Anterior cingulate cortex (tissue), 58 donors: ENCODE data around the gene TTLL13.

Experiments used
- DNase-seq, 58 donors: peaks; one replicate each; lab custom pipeline; 2025; lab: John Stamatoyannopoulos, UW

TTLL13 gene

GRCh38 chr15:90214553-90215196, 34.7 kb upstream of the TTLL13 start:
- DNase-seq, result no peak

DNA sequence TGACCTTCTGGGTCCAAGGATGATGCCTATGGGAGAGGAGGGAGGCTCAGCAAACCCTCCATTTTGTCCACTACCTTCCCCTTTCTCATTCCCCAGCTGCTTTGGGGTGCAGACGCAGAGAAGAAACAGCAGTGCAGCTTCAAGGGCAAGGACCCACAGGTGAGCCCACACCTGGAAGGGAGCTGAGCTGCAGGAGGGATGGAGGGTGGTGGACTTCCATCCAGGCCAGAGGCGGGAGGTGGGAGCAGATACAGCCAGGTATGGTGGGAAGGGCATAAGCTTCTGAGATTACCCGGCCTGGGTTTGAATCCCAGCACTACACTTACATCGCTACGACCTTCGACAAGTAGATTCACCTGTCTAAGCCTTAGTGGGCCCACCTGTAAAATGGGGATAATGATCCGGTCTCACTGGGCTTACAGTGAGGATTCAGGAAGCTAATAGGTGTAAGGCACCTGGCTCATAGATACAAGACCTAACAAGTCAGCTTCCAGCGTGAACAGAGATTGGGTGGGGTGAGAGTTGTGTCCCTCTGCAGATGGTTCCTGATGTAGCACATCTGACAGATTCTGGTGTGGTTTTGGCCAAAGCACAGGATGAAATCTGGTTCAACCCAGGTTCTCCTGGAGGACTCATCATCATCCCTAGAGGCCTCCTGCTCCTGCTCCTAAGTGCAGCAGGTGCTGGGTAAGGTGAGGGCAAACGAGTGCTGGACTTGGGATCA, 31.5 kb upstream of the TTLL13 start:
- DNase-seq, result no peak

GRCh38 chr15:90219421-90220141, 29.8 kb upstream of the TTLL13 start:
- peak in 5 of 58 donors; percentile 9 to 35 (median 18) for DNase-seq

DNA sequence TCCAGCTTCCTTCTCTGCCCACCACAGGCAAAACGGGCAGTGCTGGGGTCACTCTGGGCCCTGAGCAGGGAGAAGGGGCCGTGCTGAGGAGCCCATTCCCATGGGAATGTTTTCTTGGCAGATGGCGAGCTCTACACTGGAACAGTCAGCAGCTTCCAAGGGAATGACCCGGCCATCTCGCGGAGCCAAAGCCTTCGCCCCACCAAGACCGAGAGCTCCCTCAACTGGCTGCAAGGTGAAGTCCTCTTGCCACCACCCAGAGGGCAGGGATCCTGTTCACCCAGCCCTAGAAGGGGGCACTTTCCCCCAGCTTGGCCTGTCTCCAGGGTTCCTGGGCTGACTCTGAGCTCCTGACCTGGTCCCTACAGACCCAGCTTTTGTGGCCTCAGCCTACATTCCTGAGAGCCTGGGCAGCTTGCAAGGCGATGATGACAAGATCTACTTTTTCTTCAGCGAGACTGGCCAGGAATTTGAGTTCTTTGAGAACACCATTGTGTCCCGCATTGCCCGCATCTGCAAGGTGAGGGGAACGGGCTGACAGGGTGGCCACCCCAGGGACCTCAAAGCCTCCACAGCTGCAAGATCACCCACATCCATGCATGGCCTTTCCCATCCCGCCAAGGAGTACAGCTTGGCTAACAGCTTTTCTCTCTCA, 28.0 kb upstream of the TTLL13 start:
- DNase-seq, result peak in 55 of 58 donors; percentile 20 to 86 (median 69)

DNA sequence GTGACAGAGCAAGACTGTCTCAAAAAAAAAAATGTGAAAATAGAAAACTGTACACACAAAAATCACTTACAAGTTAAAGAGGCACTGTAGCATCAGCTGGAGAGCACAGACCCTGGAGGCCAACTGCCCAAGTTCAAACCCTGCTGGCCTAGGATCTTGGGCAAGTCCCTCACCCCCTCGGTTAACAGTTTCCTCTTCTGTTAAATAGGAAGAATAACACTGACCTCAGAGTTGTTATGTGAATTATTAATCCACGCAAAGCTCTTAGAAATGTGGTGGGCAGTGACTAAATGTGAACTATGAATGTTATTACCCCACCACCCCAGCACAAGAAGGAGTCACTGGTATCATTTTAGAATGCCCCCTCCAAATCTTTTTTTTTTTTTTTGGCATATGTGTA, 26.8 kb upstream of the TTLL13 start:
- no peak for DNase-seq

DNA sequence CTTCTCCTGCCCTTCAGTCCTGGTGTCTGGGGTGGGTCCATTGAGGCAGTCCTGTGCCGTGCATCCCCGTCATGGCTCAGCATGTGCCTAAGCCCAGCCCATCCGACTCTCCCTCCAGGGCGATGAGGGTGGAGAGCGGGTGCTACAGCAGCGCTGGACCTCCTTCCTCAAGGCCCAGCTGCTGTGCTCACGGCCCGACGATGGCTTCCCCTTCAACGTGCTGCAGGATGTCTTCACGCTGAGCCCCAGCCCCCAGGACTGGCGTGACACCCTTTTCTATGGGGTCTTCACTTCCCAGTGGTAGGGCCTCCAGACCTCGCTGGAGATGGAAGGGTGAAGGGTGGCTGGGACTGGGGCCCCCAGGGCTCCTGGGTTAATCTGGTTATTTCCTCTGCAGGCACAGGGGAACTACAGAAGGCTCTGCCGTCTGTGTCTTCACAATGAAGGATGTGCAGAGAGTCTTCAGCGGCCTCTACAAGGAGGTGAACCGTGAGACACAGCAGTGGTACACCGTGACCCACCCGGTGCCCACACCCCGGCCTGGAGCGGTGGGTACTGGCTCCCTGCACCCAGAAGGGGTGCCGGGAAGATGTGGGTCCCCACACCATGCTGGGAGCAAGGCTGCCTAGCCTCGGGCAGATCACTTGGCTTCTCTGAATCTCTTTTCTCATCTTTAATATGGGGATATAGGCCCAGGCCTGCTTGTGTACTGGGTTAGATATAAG, 25.8 kb upstream of the TTLL13 start:
- no peak for DNase-seq

DNA sequence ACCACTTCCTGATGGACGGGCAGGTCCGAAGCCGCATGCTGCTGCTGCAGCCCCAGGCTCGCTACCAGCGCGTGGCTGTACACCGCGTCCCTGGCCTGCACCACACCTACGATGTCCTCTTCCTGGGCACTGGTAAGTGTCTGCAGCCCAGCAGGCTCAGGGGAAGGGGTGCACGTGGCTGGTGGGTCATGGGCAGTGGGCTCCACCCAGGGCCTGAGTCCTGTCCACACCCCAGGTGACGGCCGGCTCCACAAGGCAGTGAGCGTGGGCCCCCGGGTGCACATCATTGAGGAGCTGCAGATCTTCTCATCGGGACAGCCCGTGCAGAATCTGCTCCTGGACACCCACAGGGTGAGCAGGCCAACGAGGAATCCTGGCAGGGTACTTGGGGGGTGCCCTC, 24.3 kb upstream of the TTLL13 start:
- no peak for DNase-seq

- DNase-seq, result no peak
These were observed 23.7 kb upstream of the TTLL13 start for GRCh38 chr15:90225504-90226234.

- no peak for DNase-seq
These were observed 22.0 kb upstream of the TTLL13 start for GRCh38 chr15:90227336-90227735.

DNA sequence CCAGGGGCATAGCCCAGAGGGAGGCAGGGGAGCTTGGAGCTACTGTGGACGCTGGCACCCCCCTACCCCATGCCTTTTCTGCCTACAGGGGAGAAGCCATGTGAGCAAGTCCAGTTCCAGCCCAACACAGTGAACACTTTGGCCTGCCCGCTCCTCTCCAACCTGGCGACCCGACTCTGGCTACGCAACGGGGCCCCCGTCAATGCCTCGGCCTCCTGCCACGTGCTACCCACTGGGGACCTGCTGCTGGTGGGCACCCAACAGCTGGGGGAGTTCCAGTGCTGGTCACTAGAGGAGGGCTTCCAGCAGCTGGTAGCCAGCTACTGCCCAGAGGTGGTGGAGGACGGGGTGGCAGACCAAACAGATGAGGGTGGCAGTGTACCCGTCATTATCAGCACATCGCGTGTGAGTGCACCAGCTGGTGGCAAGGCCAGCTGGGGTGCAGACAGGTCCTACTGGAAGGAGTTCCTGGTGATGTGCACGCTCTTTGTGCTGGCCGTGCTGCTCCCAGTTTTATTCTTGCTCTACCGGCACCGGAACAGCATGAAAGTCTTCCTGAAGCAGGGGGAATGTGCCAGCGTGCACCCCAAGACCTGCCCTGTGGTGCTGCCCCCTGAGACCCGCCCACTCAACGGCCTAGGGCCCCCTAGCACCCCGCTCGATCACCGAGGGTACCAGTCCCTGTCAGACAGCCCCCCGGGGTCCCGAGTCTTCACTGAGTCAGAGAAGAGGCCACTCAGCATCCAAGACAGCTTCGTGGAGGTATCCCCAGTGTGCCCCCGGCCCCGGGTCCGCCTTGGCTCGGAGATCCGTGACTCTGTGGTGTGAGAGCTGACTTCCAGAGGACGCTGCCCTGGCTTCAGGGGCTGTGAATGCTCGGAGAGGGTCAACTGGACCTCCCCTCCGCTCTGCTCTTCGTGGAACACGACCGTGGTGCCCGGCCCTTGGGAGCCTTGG, 21.3 kb upstream of the TTLL13 start:
- DNase-seq, result no peak

DNA sequence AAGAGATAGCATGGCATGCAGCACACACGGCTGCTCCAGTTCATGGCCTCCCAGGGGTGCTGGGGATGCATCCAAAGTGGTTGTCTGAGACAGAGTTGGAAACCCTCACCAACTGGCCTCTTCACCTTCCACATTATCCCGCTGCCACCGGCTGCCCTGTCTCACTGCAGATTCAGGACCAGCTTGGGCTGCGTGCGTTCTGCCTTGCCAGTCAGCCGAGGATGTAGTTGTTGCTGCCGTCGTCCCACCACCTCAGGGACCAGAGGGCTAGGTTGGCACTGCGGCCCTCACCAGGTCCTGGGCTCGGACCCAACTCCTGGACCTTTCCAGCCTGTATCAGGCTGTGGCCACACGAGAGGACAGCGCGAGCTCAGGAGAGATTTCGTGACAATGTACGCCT, 20.4 kb upstream of the TTLL13 start:
- no peak for DNase-seq

DNA sequence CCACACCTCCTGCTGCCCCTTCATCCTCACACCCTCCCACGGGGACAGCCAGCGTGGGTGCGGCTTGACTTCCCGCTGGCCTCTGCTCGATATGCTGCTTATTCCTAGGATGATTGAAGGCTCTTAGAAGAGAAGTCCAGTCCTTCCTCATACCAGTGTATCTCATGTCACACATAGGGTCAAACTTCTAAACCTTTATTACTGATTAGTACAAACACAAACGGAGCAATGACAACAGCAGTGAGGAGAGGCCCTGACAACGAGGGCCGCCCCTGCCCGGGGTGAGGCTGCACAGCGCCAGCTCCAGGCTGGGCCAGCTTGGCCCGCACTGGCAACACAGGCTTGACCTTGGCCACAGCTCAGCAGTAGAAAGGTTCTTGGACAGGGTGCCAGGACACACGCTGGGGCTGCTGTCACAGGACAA, 19.3 kb upstream of the TTLL13 start:
- peak in 40 of 58 donors; percentile 14 to 82 (median 42) for DNase-seq

GRCh38 chr15:90230610-90231009, 18.7 kb upstream of the TTLL13 start:
- no peak for DNase-seq

DNA sequence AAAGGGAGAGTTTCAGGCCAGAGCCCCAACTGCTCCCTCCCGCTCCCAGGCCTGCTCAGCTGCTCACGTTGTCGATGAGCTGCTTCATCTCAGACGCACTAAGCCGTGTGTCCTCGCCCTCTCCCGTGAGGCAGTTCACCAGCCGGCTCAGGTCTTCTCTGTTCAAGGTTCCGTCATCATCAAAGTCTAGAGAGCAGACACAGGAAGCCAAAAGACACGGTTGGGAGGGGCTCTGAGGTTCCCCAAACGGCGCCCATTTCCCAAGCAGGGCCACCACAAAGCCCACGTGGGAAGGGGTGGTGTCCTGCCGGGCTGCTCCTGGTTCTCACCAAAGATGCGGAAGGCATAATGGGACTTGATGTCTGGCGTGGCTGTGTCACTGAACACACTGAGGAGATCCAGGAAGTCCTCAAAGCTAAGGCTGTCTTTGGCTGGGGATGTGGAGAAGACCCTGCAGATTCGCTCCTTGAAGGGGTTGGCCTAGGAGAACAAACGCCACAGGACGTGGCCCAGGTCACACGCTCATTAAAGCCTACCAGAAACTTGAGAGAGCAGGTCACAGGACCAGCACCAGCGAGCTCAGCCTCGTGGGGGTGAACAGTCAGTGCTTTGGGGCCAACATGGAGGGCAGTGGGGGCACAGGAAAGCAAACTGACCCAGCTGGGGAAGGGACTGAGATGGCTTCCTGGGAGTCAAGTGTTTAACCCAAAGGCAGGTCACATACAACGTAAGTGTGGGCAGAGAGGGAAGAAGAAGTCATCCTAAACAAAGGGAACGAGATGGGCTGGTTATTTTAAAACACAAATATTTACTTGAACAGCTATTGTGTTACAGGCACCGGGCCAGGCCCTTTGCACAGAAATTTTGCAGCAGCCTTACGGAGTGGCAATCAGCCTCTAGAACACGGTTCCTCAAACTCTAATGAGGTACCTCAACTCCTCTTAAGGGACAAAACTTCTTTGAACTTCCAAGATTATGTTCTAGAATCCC, 18.0 kb upstream of the TTLL13 start:
- peak in 1 of 58 donors; percentile 41 for DNase-seq

DNA sequence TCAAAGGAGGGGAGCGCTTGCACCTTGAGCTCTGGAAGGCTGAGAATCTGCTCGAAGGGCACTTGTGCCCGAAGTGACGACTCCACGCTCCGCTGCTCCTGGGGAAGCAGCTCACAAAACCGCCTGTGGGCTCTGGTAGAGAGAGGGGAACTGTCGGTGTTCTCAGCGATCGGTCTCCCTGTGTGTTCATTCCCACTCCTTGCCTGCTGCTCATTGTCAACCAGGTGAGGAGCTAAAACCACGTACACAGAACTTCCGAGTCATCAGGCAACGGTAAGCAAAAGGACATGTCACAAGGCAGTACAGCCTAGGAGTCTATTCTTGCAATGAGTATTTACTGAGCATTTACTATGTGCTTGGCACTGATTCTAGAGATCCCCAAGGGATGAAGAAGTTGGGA, 17.2 kb upstream of the TTLL13 start:
- no peak for DNase-seq

- DNase-seq, result no peak
These were observed 16.4 kb upstream of the TTLL13 start for GRCh38 chr15:90232941-90233386.
